GM19452 (cell line): ENCODE results near the gene ELAC2.

ENCODE experiments used
- ATAC-seq: cut with Tn5 transposase; IDR thresholded peaks from one replicate; pipeline ENCODE4 v1.9.1; 2021; ENCODE audit not compliant: unreplicated experiment

The ELAC2 gene

GRCh38 chr17:13017655-13018459 lies at the start of gene ELAC2:
TSS of gene ELAC2 (minus strand) at chr17:13018027. CDS start at chr17:13017947, 80 bp downstream.
- ATAC-seq = peak; percentile 97

- ATAC-seq = no peak
Measured at GRCh38 chr17:13065032-13065431, 47.2 kb upstream of the ELAC2 start.

GRCh38 chr17:13055131-13055530 lies 37.3 kb upstream of the ELAC2 start:
- no peak for ATAC-seq

GRCh38 chr17:13054666-13055065 lies 36.8 kb upstream of the ELAC2 start:
- no peak for ATAC-seq

- ATAC-seq = no peak
Measured at GRCh38 chr17:13051915-13052314, 34.1 kb upstream of the ELAC2 start.

GRCh38 chr17:13047011-13047606 lies 29.3 kb upstream of the ELAC2 start:
- ATAC-seq = no peak

- no peak for ATAC-seq
Measured at GRCh38 chr17:13046361-13046760, 28.5 kb upstream of the ELAC2 start.

- ATAC-seq = no peak
Measured at GRCh38 chr17:13044572-13045065, 26.8 kb upstream of the ELAC2 start.

GRCh38 chr17:13038931-13039665 lies 21.3 kb upstream of the ELAC2 start:
- no peak for ATAC-seq

- no peak for ATAC-seq
Measured at GRCh38 chr17:13036751-13037150, 18.9 kb upstream of the ELAC2 start.

GRCh38 chr17:13035420-13035819 lies 17.6 kb upstream of the ELAC2 start:
- ATAC-seq = no peak

GRCh38 chr17:13031718-13032350 lies 14.0 kb upstream of the ELAC2 start:
- peak; percentile 78 for ATAC-seq

- ATAC-seq = no peak
Measured at GRCh38 chr17:13030459-13031300, 12.9 kb upstream of the ELAC2 start.

GRCh38 chr17:13030056-13030455 lies 12.2 kb upstream of the ELAC2 start:
- ATAC-seq = no peak

- no peak for ATAC-seq
Measured at GRCh38 chr17:13029340-13029739, 11.5 kb upstream of the ELAC2 start.

- ATAC-seq = no peak
Measured at GRCh38 chr17:13027246-13027645, 9.4 kb upstream of the ELAC2 start.

- no peak for ATAC-seq
Measured at GRCh38 chr17:13025687-13026086, 7.9 kb upstream of the ELAC2 start.

- ATAC-seq = no peak
Measured at GRCh38 chr17:13025258-13025627, 7.4 kb upstream of the ELAC2 start.

- ATAC-seq = peak; percentile 87
Measured at GRCh38 chr17:13024526-13025257, 6.9 kb upstream of the ELAC2 start.

- ATAC-seq = no peak
Measured at GRCh38 chr17:13024016-13024415, 6.2 kb upstream of the ELAC2 start.
